NCI-H2196 treated with DMSO at 0.1 percent for 48 hours (cell line): ENCODE results near the gene OMP.

ENCODE experiments used
- DNase-seq: peaks from one replicate; lab custom pipeline; 2025; ENCODE audit not compliant: unreplicated experiment; lab: John Stamatoyannopoulos, UW

The OMP gene

GRCh38 chr11:77151804-77152509 is 49.3 kb downstream of the OMP start:
- no peak for DNase-seq

DNA sequence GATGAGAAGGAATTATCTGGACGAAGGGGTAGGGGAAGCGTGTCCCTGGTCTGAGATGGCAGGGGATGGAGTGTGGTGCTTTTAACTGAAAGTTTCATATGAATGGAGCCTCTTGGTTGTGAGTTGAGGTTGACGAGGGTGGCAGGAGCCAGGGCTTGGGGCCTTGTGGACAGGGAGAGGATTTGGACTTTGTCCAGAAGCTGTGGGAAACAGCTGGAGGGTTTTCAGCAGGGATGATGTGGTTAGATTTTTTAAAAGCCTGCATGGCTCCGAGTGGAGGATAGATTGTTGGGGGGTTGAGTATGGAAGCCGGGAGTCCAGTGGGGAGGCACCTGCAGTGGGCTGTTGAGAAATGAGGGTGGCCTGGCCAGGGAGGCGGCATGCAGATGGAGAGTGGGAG is 50.2 kb downstream of the OMP start:
- no peak for DNase-seq
